ENCODE results near the gene TSPAN18. TPM values are rescaled to one million over a fixed set of nuclear protein-coding genes. Genes with fewer than 3 reads are reported as not detected.

Gene TSPAN18
- total RNA-seq, 2 experiments from 2014 or later, result not detected

- BruUV-seq (replicated peaks), result no TSS peak
- Histone ChIP-seq H3K4me1 (ENCODE audit: insufficient read depth, low read length, poor library complexity, severe bottlenecking) (no peaks in the 10 kb centered on the region), H3K4me3 (ENCODE audit: low read depth, low read length, poor library complexity, severe bottlenecking) (no peak overlapping the region), H3K27ac (ENCODE audit: low read depth, low read length, poor library complexity, severe bottlenecking) (no peak overlapping the region), H3K4me2 (ENCODE audit: low read length) (no peak overlapping the region), H2AFZ (ENCODE audit: low read length) (no peak overlapping the region), H3K9me2 (ENCODE audit: insufficient read depth, low read length) (no peaks in the 10 kb centered on the region), H3K9me3 (ENCODE audit: low read length) (no peaks in the 10 kb centered on the region), H3K36me3 (ENCODE audit: insufficient read depth, low read length) (no peaks in the 10 kb centered on the region), H4K20me1 (ENCODE audit: insufficient read depth, low read length) (no peaks in the 10 kb centered on the region; the same call in 1 of the 2 replicates), H3K79me2 (ENCODE audit: insufficient read depth, low read depth, low read length) (no peaks in the 10 kb centered on the region)
- ChIA-PET CTCF (ENCODE audit: unreplicated experiment) (no interaction called here), POLR2A (no interaction called here)
- intact Hi-C loops (cut with micrococcal nuclease; ENCODE audit: unreplicated experiment), result no loop called here
- no peak for TF ChIP-seq CTCF (conservative IDR thresholded peaks at IDR 0.05; ENCODE audit: low read length)
- no peak for TF ChIP-seq EZH2phosphoT487 (IDR thresholded peaks at IDR 0.05; ENCODE audit: borderline replicate concordance, low read depth, low read length)
- DNase-seq (ENCODE audit: low spot score), result no peak
Observed at GRCh38 chr11:44853666-44854065, 126.9 kb downstream of the TSPAN18 start.

DNA sequence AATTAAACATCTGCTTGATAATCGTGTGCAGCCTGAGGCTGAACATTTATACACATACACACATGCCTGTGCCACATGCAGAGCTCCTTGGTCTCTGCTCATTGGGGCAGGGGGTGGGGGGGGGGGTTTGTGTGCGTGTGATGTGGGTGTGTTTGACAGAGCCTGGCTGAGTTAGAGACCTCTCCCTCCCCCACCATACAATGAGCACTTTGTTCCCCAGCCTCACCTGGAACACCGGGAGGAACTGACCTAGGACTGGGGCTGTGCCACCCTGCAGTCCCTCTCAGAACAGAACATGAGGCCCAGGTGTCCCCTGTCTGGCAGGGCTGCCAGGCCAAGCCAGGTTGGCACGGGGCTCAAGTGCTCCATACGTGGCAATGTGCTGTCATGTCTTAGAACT lies 127.3 kb downstream of the TSPAN18 start:
- Histone ChIP-seq H3K79me2 (ENCODE audit: insufficient read depth, low read depth, low read length) (no peaks in the 10 kb centered on the region), H3K9me2 (ENCODE audit: insufficient read depth, low read length) (no peaks in the 10 kb centered on the region), H3K4me2 (ENCODE audit: low read length) (no peak overlapping the region), H3K4me3 (ENCODE audit: low read depth, low read length, poor library complexity, severe bottlenecking) (no peak overlapping the region), H3K27ac (ENCODE audit: low read depth, low read length, poor library complexity, severe bottlenecking) (no peak overlapping the region), H3K36me3 (ENCODE audit: insufficient read depth, low read length) (no peaks in the 10 kb centered on the region), H2AFZ (ENCODE audit: low read length) (no peak overlapping the region), H3K9me3 (ENCODE audit: low read length) (no peaks in the 10 kb centered on the region), H4K20me1 (ENCODE audit: insufficient read depth, low read length) (no peaks in the 10 kb centered on the region; the same call in 1 of the 2 replicates), H3K4me1 (ENCODE audit: insufficient read depth, low read length, poor library complexity, severe bottlenecking) (no peaks in the 10 kb centered on the region)
- intact Hi-C loops (cut with micrococcal nuclease; ENCODE audit: unreplicated experiment), result no loop called here
- no TSS peak for BruUV-seq (replicated peaks)
- ChIA-PET CTCF (ENCODE audit: unreplicated experiment) (no interaction called here), POLR2A (no interaction called here)
- no peak for TF ChIP-seq CTCF (conservative IDR thresholded peaks at IDR 0.05; ENCODE audit: low read length)
- no peak for TF ChIP-seq EZH2phosphoT487 (IDR thresholded peaks at IDR 0.05; ENCODE audit: borderline replicate concordance, low read depth, low read length)
- no peak for DNase-seq (ENCODE audit: low spot score)

DNA sequence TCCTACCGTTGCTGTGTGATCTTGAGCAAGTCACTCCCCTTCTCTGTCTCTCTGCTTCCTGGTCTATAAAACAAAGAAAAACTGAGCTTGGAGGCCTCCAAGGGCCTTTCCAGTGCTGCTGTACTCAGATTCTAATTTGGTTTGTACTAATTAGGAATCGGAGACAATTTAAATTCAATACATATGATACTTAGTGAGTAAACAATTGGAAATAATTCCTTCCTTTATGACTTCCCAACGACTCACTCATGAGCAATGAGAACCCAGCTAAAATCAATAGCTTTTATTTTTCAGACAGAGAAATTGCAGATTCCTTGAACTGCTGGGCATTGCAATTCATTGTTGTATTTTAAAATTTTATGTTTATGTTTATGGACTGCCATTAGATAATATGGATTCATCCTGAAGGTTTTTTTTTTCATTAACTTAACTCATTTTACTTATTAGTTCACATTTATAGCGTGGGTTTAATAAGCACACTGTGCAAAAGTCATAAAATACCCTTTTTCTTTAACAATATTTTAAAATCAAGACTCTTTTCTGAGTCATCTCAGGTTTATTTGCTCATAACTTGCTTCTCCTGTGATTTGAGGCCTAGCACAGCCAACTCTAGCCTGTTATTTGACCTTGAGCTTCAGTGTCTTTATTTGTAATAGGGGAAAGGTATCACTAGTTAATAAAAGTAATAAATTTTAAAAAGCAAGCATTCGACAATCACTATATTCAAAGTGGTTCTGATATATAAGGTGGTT lies 128.2 kb downstream of the TSPAN18 start:
- POLR2A ChIA-PET, result no interaction called here
- no TSS peak for BruUV-seq (replicated peaks)
- H4K20me1 ChIP-seq (ENCODE audit: insufficient read depth, low read length), result no peaks in the 10 kb centered on the region; the same call in 1 of the 2 replicates

More for the DNA sequence above, 128.2 kb downstream of the TSPAN18 start:
- H3K4me3 ChIP-seq (ENCODE audit: low read depth, low read length, poor library complexity, severe bottlenecking), result no peak overlapping the region
- intact Hi-C loops (cut with micrococcal nuclease; ENCODE audit: unreplicated experiment), result no loop called here
- no peaks in the 10 kb centered on the region for H3K36me3 ChIP-seq (ENCODE audit: insufficient read depth, low read length)
- CTCF ChIA-PET (ENCODE audit: unreplicated experiment), result no interaction called here
- H3K27ac ChIP-seq (ENCODE audit: low read depth, low read length, poor library complexity, severe bottlenecking), result no peak overlapping the region
- no peaks in the 10 kb centered on the region for H3K4me1 ChIP-seq (ENCODE audit: insufficient read depth, low read length, poor library complexity, severe bottlenecking)
- H2AFZ ChIP-seq (ENCODE audit: low read length), result no peak overlapping the region
- no peak for DNase-seq (ENCODE audit: low spot score)
- H3K4me2 ChIP-seq (ENCODE audit: low read length), result no peak overlapping the region
- H3K79me2 ChIP-seq (ENCODE audit: insufficient read depth, low read depth, low read length), result no peaks in the 10 kb centered on the region
- TF ChIP-seq EZH2phosphoT487 (IDR thresholded peaks at IDR 0.05; ENCODE audit: borderline replicate concordance, low read depth, low read length) (no peak), CTCF (conservative IDR thresholded peaks at IDR 0.05; ENCODE audit: low read length) (no peak)
- H3K9me3 ChIP-seq (ENCODE audit: low read length), result no peaks in the 10 kb centered on the region
- no peaks in the 10 kb centered on the region for H3K9me2 ChIP-seq (ENCODE audit: insufficient read depth, low read length)
